Measurements from ENCODE around the gene SOX8.

The SOX8 gene

DNA sequence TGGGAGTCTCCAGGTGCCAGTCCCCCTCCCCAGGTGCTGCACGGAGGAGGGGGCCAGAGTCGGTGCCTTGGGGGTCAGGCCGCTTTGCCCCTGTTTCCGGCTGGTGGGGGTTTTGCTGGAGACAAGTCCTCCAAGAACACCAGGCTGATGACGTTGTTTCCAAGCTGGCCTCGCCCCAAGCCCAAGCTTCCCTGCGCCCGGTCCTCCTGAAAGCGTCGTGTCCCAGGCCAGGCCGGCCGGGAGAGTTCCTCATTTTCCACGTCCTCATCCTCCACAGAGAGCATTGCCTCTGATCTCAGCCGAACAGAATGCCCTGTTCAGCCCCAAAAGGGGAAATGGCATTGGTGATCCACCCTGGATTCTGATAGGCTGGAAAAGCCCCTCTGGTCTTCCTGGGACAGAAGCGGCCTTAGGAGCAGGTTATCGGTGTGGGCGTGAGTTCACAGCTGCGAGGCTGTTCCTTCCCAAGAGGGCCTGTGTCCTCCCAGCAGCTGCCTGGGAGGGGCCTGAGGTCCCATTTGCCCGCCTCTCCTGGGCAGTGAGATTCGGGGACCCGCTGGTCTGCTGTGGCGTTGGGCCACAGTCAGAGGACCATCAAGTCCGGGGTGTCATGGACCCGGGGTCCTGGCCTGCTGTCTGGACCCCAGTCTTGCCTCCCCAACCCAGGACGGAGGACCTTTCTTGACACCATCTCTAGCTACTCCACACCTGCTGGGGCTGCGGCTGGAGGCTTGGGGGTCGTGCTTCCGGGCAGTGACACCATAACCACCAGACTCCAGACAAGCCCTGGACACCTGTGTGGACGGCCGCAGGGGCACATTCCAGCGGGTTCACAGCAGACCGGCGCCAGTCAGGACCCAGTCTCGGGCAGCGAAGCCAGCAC lies 7.1 kb downstream of the SOX8 start:
- DNase-seq = no peak

DNA sequence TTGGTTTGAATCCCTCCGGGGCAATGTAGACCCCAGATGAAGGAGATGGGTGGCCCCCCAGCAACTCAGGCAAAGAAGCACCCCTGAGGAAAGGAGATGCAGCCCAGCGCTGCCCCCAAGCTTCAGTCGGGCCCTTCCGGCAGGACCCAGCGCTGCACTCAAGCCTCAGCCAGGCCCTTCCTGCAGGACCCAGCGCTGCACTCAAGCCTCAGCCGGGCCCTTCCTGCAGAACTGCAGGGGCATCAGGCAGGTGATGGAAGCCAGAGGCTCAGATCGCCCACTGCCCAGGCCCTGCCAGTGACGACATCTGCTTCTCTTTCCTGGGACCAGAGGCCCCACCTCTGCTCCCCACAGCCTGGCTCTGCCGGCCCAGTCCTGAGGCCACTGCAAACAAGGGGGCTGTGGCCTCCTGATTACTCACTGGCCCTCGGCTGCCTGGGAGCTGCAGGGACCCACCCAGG lies 7.8 kb downstream of the SOX8 start:
- no peak for DNase-seq

DNA sequence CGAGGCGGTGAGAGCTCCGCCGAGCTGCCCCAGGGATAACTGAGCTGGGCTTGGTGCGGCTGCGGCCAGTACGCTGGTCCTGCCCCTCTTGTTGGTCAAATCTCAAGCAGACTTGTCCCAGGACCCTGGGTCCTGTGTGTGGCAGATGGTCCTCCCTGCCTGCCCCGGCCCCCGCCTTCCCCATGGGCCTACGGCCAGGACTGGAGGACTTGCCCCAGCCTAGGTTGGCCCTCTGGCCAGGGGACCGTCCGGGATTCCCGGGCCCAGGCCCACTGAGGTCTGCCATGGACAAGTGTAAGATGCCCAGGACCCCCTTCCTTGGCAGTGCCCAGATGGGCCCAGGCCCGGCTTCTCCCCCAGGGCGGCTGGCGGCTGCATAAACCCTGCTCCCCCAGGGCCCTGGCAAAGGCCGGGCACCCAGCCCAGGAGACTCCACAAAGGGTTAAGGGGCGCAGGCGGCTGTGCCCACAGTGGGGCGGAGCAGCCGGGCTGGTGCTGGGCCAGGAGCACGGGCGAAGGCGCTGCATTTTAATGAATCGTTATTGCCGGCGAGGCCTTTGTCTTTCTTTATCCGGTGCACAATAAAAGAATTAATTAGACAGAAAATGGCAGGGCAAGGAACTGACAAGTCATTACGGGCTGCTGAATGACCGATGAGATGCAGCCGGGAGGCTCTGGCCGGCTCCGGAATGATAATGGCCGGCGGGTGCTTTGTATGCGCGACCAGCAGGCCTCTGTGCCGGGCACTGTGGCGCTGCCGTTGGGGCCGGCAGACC lies 9.1 kb downstream of the SOX8 start:
- no peak for DNase-seq

DNA sequence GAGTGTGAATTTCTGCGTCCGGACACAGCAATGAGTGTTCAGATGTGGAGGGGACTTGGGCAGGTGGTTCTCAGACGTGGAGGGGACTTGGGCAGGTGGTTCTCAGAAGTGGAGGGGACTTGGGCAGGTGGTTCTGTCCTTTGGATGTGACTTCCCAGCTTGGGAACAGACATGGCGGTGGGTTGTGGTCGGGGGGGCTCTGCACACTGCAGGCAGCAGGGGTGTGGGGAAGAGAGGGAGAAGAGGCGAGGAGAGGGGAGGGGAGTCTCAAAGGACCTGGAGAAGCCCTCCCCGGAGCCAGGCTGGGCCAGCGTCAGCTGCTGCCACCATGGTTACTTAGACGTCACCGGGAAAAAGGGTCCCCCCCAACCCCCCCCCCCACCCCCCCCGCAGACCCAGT lies 9.8 kb downstream of the SOX8 start:
- DNase-seq = no peak

DNA sequence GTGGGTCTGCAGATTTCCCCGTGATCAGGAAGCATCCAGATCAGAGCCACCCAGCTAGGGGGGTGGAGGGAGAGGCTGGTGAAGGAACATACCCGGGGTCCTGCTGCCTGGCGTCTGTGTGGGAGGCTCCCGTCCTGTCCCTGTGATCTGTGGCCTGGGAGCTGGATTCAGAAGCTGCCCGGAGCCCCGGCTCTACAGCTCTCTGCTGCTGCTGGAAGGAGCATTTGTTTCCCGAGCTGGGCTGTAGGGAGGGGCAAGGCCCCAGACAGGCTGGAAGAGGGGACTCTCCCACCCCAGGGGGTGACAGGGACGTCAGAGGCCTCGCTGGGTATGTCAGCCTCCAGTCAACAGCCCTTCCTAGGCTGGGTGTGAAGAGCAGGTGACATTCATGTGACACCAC lies 10.2 kb downstream of the SOX8 start:
- DNase-seq = no peak

DNA sequence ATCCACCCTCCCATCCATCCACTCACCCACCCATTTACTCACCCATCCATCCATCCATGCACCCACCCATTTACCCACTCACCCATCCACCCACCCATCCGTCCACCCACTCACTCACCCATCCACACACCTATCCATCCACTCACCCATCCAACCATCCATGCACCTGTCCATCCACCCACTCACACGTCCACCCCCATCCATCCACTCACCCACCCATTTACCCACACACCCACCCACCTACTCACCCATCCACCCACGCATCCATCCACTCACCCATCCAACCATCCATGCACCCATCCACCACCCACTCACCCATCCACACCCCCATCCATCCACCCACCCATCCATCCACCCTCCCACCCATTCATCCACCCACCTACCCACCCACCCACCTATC lies 12.2 kb downstream of the SOX8 start:
- DNase-seq = no peak

DNA sequence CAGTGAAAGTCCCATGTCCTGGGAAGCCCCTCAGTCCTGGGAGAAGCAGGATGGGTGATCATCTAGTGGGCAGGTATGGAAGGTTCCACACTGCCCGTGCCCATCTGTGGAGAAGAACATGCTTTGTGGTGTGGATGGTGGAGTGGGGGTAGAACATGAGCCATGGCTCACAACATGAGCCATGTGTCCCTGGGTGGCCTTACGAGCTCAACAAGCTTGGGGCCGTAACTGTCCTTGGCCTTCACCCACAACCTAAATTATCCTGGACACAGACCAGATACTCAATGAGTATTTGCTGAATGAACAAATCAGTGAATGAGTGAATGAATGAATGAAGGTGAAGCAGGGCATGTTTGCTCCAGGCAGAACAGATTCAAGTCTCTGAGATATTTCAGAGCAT lies 13.5 kb downstream of the SOX8 start:
- no peak for DNase-seq

DNA sequence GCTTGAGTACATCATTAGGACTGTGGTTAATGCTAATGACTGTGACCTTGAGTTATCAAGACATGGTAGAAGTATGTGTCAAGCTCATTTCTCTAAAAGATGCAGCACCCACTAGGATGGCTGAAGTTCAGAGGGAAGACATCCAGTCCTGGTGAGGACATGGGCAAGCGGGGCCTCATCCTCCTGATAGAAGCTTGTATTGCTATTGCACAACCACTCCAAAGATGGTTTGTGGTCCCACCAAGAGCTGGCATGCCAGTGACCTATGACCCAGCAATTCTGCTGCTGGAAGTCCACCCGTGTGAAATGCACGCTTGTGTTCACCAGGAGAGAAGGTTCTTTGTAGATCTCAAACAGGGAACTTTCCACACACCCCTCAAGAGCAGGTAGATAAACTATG lies 14.2 kb downstream of the SOX8 start:
- no peak for DNase-seq

DNA sequence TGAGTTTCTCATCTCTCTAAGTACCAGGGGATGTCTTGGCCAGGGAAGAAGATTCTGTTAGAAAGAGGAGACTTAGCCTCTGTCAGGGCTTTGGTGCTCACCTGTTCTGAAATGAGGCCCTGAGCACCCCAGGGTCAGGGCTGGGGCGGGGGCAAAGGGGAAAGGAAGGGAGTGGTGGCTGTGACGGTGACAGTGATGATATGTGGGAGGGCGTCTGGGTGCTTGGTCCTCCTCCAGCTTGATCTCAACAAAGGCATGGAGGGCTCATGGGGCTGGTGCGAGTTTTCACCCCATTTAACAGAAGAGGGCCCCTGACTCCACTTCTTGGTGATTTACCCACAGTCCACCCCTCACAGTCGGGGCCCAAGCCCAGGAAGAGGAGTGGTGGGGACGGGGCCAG lies 15.1 kb downstream of the SOX8 start:
- DNase-seq = no peak

DNA sequence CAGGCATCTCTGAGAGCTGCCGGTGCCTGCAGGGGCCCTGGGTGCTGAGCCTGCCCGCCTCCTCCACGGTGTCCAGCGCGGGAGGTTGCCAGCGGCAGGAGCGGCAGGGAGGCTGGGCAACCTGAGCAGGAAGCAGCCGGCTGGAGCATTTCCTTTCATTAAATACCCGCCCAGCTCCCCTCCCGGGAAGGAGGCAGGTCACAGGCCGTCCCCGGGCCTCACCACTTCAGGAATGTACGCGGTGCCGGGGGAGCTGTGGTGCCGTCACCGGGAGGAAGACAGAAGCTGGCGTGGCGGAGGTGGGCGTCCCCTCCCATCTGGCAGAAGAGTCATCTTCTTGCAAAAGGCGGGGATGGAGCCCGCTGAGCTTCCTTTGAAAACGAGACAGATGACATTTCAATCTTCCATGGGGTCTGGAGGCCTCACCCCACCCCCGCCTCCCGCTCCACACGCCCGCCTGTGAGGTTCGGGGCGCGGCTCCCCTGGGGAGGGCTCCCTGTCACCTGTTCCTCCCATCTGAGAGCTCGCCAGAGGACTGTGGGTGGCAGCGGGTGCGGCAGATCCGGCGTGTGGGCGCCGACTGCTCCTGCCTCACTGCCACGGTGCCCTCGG lies 16.0 kb downstream of the SOX8 start:
- DNase-seq = no peak

DNA sequence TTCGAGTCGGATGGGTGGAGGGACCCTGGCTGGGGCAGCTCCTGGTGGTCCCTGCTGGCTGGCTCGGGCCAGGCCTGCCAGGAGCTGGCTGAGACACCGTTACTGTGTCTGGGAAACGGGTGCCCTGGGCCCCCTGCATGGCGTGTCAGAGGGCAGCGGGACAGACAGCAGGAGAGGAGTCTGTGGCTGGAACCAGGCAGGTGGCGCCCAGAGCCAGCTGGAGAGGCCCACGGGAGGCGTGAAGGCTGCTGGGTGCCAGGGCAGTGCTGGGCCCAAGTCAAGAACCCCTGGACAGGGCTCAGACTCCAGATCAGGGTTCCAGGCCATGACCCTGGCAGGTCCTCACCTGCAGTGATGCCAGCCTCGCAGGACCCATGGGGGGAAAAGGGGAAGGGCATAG lies 16.6 kb downstream of the SOX8 start:
- DNase-seq = no peak

DNA sequence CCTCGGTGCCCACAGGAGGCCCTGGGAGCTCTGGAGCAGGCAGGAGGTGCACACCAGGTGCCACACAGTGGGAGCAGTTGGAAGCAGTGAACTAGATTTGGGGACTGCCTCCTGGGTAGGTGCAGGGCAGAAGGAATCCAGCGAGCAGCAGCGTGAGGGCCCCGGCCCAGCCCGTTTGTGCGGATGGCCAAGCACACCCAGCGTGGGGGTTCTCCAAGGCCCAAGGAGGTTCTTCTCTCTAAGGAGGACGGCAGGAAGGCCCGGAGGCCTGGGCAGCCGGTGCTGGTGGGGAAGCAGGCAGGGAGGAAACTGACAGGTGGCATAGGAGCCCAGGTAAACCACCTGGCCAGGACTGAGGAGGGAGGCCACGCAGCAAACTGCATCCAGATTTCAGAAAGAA lies 17.0 kb downstream of the SOX8 start:
- no peak for DNase-seq

DNA sequence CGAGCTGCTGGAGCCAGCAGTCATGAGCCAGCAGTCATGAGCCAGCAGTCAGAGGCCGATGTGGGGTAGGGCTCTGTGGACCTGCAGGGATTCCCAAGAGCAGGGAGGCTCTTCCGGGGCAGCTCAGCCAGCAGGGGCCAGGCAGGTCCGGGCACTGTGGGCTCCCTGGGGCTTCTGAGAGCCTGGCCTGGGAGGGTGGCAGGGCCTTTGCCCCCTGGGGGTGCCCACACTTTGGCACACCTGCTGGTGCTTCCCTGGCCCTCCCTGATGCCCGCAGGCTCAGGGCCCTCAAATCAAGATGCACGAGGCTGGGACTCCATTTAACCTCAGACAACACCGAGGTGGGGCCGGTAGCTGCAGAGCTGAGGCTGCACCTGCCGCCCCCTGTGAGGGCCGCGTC lies 18.1 kb downstream of the SOX8 start:
- no peak for DNase-seq

DNA sequence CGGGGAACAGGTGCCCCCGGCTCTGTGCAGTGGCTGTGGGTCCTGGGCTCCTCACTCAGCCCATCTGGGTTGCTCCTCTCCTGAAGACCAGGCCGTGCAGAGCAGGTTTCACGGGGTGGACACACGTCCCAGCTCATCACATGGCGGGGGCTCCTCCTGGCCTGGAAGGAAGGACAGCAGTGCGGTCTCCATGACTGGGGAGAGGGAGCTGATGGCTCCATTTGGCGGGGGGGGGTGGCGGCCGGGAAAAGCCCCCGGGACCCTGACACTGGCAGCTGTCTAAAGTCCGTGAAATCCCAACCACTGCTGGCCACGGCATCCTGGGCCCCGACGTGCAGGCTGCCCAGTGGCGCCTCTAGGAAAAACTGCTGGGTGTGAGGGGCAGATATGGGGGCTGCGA lies 19.0 kb downstream of the SOX8 start:
- no peak for DNase-seq

DNA sequence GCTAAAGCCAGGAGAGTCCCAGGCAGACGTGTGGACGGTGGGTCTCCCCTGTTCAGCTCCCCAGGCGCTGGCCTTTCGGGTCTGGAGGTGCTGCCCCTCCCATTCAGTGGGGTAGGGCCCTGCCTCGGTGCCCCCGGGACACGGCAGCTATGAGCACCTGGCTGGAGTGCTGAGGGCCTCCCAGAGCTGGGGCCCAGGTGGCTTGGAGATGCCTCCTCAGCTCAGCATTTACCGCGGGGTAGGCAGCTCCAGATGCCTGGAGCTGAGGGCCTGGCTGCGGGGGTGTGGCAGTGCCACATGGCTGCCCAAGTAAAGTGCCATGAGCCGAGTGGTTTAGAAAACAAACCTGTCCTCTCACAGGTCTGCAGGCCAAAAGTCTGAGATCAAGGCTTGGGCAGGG lies 19.5 kb downstream of the SOX8 start:
- DNase-seq = no peak

DNA sequence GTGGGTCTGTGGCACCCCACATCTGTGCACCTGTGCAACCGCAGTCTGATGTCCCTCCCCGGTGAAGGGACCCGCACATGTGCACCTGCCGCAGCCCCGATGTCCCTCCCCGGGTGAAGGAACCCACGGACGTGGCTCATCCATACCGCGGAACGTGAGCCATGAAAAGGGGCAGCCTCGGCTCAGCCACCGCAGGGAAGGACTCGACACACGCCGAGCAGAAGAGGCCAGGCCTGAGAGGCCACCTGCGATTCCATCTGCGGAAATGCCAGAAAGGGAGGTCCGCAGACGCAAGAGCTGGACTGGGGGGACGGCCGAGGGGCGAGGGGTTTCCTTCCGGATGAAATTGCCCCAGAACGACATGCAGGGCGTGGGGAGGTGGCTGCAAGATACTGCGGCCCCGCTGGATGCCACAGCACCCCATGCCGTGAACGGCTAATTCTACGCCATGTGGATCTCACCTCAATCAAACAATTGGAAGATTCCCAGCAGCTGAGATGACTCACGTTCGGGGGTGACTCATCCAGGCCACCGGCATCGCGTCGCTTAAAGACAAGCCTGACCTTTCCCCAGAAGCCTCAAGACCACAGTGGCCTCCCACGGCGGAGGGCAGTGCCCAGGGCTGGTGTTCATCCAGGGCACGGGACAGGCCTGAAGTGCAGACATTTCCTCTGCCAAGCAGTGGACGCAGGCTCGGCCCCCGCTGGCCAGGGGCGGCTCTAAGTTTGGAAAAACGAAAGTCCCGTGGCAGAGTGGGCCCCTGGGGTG lies 21.0 kb downstream of the SOX8 start:
- DNase-seq = no peak

DNA sequence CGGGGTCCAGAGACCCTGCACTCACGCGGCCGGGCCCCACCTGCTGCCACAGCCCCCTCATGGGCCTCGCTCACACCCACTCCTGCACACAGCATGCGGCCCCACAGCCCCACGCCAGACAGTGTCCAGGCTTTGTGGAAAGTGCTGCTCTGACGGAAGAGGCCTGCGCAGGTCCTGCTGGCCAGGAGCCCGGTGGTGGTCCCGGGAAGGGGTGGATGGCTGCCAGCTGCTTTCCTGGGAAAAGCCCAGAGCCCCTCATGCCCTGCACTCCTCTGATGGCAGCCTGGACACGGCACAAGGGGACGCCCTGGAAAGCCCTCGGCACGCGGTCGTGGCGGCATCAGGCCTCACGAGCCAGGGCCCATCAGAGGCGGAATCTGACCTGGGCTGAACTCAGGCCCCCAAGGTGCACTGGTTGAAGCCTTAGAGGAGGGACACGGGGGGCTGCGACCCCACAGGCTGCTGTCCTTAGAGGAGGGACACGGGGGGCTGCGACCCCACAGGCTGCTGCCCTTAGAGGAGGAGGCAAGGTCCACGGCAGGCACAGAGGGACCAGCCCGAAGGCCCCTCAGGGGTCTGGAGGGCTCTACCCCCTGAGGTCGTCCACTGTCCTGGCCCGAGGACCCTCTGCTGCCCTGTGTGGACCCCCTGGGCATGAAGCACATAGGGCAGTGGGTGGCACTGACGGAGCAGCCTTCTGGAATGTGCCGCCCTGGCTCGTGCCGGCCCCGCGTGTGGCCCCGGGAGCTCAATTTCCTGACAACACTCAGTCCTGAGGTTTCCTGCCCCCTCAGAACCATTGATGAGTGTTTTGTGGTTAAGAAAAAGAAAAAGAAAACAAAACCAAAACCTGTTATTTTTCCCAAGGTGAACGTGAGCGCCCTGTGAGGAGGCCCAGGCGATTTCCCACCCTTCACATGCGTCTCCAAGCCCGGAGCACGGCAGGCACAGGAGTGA lies 22.1 kb downstream of the SOX8 start:
- DNase-seq = no peak

DNA sequence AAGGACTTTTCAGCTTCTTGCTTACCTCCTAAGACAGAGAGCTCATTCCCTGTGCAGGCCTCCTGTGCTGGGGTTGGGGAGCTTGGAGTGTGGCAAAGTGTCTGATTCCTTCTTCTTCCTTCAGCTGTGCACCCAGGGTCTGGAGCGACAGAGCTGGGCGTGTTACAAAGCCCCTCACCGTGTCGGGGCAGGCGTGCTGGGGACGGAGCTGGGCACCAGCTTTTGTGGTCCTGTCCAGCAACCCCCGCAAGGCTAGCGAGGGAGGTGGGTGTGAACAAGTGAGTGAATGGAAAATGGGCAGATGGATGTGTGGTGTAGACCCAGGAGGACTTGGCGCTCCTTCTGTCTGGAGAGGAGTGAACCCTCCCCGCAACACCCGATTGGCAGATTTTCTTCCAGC lies 23.7 kb downstream of the SOX8 start:
- DNase-seq = no peak

DNA sequence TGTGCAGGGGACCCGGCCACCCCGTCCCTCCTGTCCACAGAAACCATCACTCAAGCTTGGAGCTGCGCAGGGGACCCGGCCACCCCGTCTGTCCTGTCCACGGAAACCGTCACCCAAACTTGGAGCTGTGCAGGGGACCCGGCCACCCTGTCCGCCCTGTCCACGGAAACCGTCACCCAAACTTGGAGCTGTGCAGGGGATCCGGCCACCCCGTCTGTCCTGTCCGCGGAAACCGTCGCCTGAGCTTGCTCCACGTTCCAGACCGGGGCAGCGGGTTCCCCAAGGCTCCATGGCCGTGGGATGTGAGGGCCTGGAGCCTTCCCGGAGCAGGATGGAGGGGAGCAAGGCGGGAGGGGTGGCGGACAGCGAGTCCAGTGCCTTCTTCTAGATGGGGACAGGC lies 25.2 kb downstream of the SOX8 start:
- DNase-seq = no peak

DNA sequence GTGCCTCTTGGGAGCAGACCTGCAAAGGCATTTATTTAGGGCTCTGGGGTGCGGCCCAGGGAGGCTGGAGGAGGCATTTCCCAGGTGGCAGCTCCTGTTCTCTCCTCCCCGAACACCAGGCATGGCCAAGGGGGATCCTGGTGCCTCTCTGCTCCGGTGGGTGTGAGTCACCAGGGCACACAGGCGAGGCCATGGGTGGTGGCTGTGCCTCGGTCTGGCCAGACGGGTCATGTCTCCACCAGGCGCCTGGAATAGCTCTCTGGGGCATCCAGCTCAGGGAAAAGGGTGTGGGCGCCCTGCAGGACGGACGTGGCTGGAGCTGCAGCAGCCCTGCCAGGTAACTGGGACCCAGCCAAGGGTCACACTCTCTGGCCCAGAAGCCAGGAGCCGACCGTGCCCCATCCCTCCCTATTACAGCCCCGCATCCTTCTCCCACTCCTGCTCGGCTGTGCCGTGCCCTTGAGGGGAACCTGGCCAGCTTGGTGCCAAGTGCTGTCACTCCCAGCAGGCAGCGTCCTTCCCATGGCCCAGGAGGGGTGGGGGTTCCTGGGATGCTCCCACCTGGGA lies 25.8 kb downstream of the SOX8 start:
- DNase-seq = no peak

DNA sequence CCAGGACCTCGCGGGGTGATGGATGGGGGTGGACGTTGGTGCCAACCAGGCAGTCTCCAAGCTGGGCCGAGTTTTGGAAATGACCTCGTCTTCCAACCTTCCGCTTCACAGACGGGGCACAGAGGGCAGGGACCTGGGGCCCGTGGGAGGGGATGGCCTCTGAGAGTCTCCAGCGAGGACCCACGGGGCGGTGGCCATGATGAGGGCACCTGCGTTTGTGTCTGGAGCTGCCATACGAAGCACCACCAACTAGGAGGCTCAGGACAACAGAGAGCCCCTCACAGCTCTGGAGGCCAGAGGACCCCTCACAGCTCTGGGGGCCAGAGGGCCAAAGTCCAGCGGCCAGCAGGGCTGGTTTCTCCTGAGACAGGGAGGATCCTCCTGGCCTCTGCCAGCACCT lies 26.5 kb downstream of the SOX8 start:
- no peak for DNase-seq
